Measurements from ENCODE around the gene PSMA6.

PSMA6 gene

DNA sequence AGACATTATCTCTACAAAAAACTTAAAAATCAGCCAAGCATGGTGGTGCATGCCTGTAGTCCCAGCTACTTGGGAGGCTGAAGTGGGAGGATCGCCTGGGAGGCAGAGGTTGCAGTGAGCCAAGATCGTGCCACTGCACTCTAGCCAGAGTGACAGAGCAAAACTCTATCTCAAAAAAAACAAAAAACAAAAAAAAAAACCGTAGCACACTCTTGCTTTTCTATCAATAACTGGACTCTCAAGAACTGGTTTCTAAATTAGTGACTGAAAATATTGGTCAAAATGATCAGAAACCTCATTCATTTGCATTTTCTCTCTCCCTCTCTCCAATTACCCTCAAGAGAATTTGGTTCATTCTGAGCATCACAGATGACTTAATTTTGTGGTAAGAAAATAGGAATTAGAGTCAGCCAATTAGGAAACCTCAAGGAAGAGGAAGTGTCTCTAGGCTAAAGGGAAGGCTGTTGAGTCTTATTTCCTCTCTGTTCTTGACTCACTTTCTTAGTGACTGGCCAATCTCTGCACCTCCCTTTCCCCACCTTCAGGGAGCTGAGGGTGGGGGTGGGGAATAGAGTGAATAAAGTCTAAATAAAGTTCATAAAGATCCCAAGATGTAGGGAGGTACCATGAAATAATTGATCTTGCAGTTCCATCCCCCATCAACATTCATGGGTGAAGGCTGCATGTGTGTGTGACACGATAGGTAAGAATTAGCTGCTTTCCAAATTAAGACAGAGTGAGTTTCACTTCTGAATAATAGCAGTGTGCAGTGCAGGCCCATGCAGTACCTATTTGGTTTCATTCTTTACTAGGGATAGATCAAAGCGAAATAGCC lies 6.8 kb upstream of the PSMA6 start:
- no CpG with 5 or more reads among the region's 5 CpGs for WGBS (ENCODE audit: extremely low coverage, insufficient coverage, low lambda C conversion rate)
- H3K27ac ChIP-seq (ENCODE audit: low read depth, low read length) = no peak overlapping the region
- no peaks in the 10 kb centered on the region for H3K4me1 ChIP-seq (ENCODE audit: control insufficient read depth, low read depth, low read length)
- no peak overlapping the region for H4K8ac ChIP-seq (ENCODE audit: low read depth, low read length)
- H3K56ac ChIP-seq (ENCODE audit: low read length) = no peak overlapping the region
- no peaks in the 10 kb centered on the region for H3K79me2 ChIP-seq (ENCODE audit: control insufficient read depth, insufficient read depth, low read length)
- no peaks in the 10 kb centered on the region for H3K79me1 ChIP-seq (ENCODE audit: low read length)
- H2BK15ac ChIP-seq (replicated peaks; ENCODE audit: low read depth) = no peak overlapping the region
- no peaks in the 10 kb centered on the region for H3K36me3 ChIP-seq (ENCODE audit: control insufficient read depth, insufficient read depth, low read length)
- no peak overlapping the region for H3K4me3 ChIP-seq (ENCODE audit: low read length)
- no peak overlapping the region for H3K9ac ChIP-seq (ENCODE audit: low read length)
- H3K4me2 ChIP-seq (ENCODE audit: low read length) = no peak overlapping the region
- H2AK5ac ChIP-seq (ENCODE audit: low read length) = no peak overlapping the region
- no peaks in the 10 kb centered on the region for H3K27me3 ChIP-seq (ENCODE audit: insufficient read depth, low read length, poor library complexity)
- no peak overlapping the region for H2BK5ac ChIP-seq (ENCODE audit: low read length)
- H3K23ac ChIP-seq (ENCODE audit: low read length) = no peak overlapping the region
- no peak overlapping the region for H3K18ac ChIP-seq (ENCODE audit: low read length)
- no peak for DNase-seq
- H4K5ac ChIP-seq (ENCODE audit: low read length) = no peak overlapping the region
- H3K4ac ChIP-seq (ENCODE audit: low read depth, low read length) = no peak overlapping the region
- no peak overlapping the region for H2BK120ac ChIP-seq (ENCODE audit: low read depth, low read length)

- no peak overlapping the region for H3K4ac ChIP-seq (ENCODE audit: low read depth, low read length)
- H3K18ac ChIP-seq (ENCODE audit: low read length) = no peak overlapping the region
- H3K4me1 ChIP-seq (ENCODE audit: control insufficient read depth, low read depth, low read length) = no peaks in the 10 kb centered on the region
- WGBS (ENCODE audit: extremely low coverage, insufficient coverage, low lambda C conversion rate) = no CpG with 5 or more reads among the region's 8 CpGs
- no peak overlapping the region for H3K4me3 ChIP-seq (ENCODE audit: low read length)
- no peaks in the 10 kb centered on the region for H3K79me1 ChIP-seq (ENCODE audit: low read length)
- no peak overlapping the region for H3K9ac ChIP-seq (ENCODE audit: low read length)
- no peak overlapping the region for H2BK120ac ChIP-seq (ENCODE audit: low read depth, low read length)
- H3K36me3 ChIP-seq (ENCODE audit: control insufficient read depth, insufficient read depth, low read length) = no peaks in the 10 kb centered on the region
- H3K4me2 ChIP-seq (ENCODE audit: low read length) = no peak overlapping the region
- no peak overlapping the region for H4K8ac ChIP-seq (ENCODE audit: low read depth, low read length)
- no peak for DNase-seq
- no peak overlapping the region for H2BK5ac ChIP-seq (ENCODE audit: low read length)
- H3K27me3 ChIP-seq (ENCODE audit: insufficient read depth, low read length, poor library complexity) = no peaks in the 10 kb centered on the region
- no peak overlapping the region for H2BK15ac ChIP-seq (replicated peaks; ENCODE audit: low read depth)
- H2AK5ac ChIP-seq (ENCODE audit: low read length) = no peak overlapping the region
- no peak overlapping the region for H4K5ac ChIP-seq (ENCODE audit: low read length)
- H3K79me2 ChIP-seq (ENCODE audit: control insufficient read depth, insufficient read depth, low read length) = no peaks in the 10 kb centered on the region
- no peak overlapping the region for H3K56ac ChIP-seq (ENCODE audit: low read length)
- H3K23ac ChIP-seq (ENCODE audit: low read length) = no peak overlapping the region
- no peak overlapping the region for H3K27ac ChIP-seq (ENCODE audit: low read depth, low read length)
Measured at GRCh38 chr14:35286003-35286600, 6.1 kb upstream of the PSMA6 start.

DNA sequence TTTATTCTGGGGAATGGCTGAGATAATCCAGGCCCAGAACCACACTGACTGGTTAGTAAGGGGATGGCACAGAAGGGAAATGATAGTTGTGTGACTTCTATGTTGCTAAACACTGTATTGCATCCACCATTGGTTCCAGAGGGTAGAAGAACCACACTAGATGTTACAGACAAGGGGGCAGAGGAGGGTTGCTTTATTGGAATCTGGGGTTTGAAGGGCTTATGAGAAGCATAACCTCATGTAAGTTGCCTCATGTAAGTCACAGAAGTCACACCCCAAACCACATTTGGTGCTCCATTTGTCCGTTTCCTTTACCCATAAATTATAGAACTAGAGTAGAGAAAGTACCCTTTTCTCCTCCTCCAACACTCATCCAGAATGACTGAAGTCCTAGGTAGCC lies 5.5 kb upstream of the PSMA6 start:
- no peak overlapping the region for H3K18ac ChIP-seq (ENCODE audit: low read length)
- H3K4me1 ChIP-seq (ENCODE audit: control insufficient read depth, low read depth, low read length) = no peaks in the 10 kb centered on the region
- no peak overlapping the region for H3K27ac ChIP-seq (ENCODE audit: low read depth, low read length)
- H2BK15ac ChIP-seq (replicated peaks; ENCODE audit: low read depth) = no peak overlapping the region
- H3K79me2 ChIP-seq (ENCODE audit: control insufficient read depth, insufficient read depth, low read length) = no peaks in the 10 kb centered on the region
- H3K23ac ChIP-seq (ENCODE audit: low read length) = no peak overlapping the region
- no peak overlapping the region for H2AK5ac ChIP-seq (ENCODE audit: low read length)
- H2BK5ac ChIP-seq (ENCODE audit: low read length) = no peak overlapping the region
- no peak overlapping the region for H2BK120ac ChIP-seq (ENCODE audit: low read depth, low read length)
- H3K4me2 ChIP-seq (ENCODE audit: low read length) = no peak overlapping the region
- H4K5ac ChIP-seq (ENCODE audit: low read length) = no peak overlapping the region
- H3K79me1 ChIP-seq (ENCODE audit: low read length) = no peaks in the 10 kb centered on the region
- DNase-seq = no peak
- H3K36me3 ChIP-seq (ENCODE audit: control insufficient read depth, insufficient read depth, low read length) = no peaks in the 10 kb centered on the region
- no peak overlapping the region for H3K4me3 ChIP-seq (ENCODE audit: low read length)
- H4K8ac ChIP-seq (ENCODE audit: low read depth, low read length) = no peak overlapping the region
- no CpG with 5 or more reads among the region's 1 CpG for WGBS (ENCODE audit: extremely low coverage, insufficient coverage, low lambda C conversion rate)
- H3K4ac ChIP-seq (ENCODE audit: low read depth, low read length) = no peak overlapping the region
- H3K56ac ChIP-seq (ENCODE audit: low read length) = no peak overlapping the region
- no peaks in the 10 kb centered on the region for H3K27me3 ChIP-seq (ENCODE audit: insufficient read depth, low read length, poor library complexity)
- no peak overlapping the region for H3K9ac ChIP-seq (ENCODE audit: low read length)

GRCh38 chr14:35287431-35288013 lies 4.7 kb upstream of the PSMA6 start:
- Histone ChIP-seq H3K18ac (ENCODE audit: low read length) (no peak overlapping the region), H3K23ac (ENCODE audit: low read length) (no peak overlapping the region), H2BK120ac (ENCODE audit: low read depth, low read length) (no peak overlapping the region), H2BK15ac (replicated peaks; ENCODE audit: low read depth) (no peak overlapping the region), H3K56ac (ENCODE audit: low read length) (no peak overlapping the region), H4K5ac (ENCODE audit: low read length) (no peak overlapping the region), H3K4me1 (ENCODE audit: control insufficient read depth, low read depth, low read length) (no peaks in the 10 kb centered on the region), H3K79me1 (ENCODE audit: low read length) (peaks cover under 1% of the 10 kb centered on the region), H3K27ac (ENCODE audit: low read depth, low read length) (no peak overlapping the region), H3K36me3 (ENCODE audit: control insufficient read depth, insufficient read depth, low read length) (no peaks in the 10 kb centered on the region), H2AK5ac (ENCODE audit: low read length) (no peak overlapping the region), H3K4ac (ENCODE audit: low read depth, low read length) (no peak overlapping the region), H3K4me2 (ENCODE audit: low read length) (no peak overlapping the region), H2BK5ac (ENCODE audit: low read length) (no peak overlapping the region), H3K4me3 (ENCODE audit: low read length) (no peak overlapping the region), H3K79me2 (ENCODE audit: control insufficient read depth, insufficient read depth, low read length) (peaks cover 2% of the 10 kb centered on the region), H4K8ac (ENCODE audit: low read depth, low read length) (no peak overlapping the region), H3K9ac (ENCODE audit: low read length) (no peak overlapping the region), H3K27me3 (ENCODE audit: insufficient read depth, low read length, poor library complexity) (no peaks in the 10 kb centered on the region)
- WGBS (ENCODE audit: extremely low coverage, insufficient coverage, low lambda C conversion rate) = no CpG with 5 or more reads among the region's 8 CpGs
- DNase-seq = no peak

DNA sequence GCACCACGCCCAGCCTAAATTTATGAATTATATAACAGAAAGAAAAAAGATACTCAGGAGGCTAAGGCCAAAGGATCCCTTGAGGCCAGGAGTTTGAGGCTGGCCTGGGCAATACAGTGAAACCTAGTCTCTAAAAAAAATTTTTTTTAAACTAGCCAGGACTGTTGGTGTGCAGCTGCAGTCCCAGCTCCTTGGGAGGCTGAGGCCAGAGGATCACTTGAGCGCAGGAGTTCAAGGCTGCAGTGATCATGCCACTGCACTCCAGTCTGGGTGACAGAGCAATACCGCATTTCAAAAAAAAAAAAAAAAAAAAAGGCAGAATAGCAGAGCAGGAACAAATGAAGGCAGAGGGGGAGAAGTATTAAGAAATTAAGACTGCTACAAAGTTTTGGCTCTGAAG lies 2.6 kb upstream of the PSMA6 start:
- Histone ChIP-seq H3K79me1 (ENCODE audit: low read length) (peaks cover 4% of the 10 kb centered on the region), H2BK120ac (ENCODE audit: low read depth, low read length) (no peak overlapping the region), H2AK5ac (ENCODE audit: low read length) (no peak overlapping the region), H3K36me3 (ENCODE audit: control insufficient read depth, insufficient read depth, low read length) (no peaks in the 10 kb centered on the region), H3K23ac (ENCODE audit: low read length) (no peak overlapping the region), H3K27ac (ENCODE audit: low read depth, low read length) (no peak overlapping the region), H2BK5ac (ENCODE audit: low read length) (no peak overlapping the region), H2BK15ac (replicated peaks; ENCODE audit: low read depth) (no peak overlapping the region), H3K4me1 (ENCODE audit: control insufficient read depth, low read depth, low read length) (peaks cover 2% of the 10 kb centered on the region), H3K56ac (ENCODE audit: low read length) (no peak overlapping the region), H3K18ac (ENCODE audit: low read length) (no peak overlapping the region), H3K27me3 (ENCODE audit: insufficient read depth, low read length, poor library complexity) (no peaks in the 10 kb centered on the region), H4K8ac (ENCODE audit: low read depth, low read length) (no peak overlapping the region), H3K4me3 (ENCODE audit: low read length) (no peak overlapping the region), H3K4ac (ENCODE audit: low read depth, low read length) (no peak overlapping the region), H3K9ac (ENCODE audit: low read length) (no peak overlapping the region), H3K4me2 (ENCODE audit: low read length) (no peak overlapping the region), H3K79me2 (ENCODE audit: control insufficient read depth, insufficient read depth, low read length) (peaks cover 22% of the 10 kb centered on the region), H4K5ac (ENCODE audit: low read length) (no peak overlapping the region)
- DNase-seq = no peak
- no CpG with 5 or more reads among the region's 3 CpGs for WGBS (ENCODE audit: extremely low coverage, insufficient coverage, low lambda C conversion rate)
